Measurements from ENCODE around the gene TNFAIP3.

DNA sequence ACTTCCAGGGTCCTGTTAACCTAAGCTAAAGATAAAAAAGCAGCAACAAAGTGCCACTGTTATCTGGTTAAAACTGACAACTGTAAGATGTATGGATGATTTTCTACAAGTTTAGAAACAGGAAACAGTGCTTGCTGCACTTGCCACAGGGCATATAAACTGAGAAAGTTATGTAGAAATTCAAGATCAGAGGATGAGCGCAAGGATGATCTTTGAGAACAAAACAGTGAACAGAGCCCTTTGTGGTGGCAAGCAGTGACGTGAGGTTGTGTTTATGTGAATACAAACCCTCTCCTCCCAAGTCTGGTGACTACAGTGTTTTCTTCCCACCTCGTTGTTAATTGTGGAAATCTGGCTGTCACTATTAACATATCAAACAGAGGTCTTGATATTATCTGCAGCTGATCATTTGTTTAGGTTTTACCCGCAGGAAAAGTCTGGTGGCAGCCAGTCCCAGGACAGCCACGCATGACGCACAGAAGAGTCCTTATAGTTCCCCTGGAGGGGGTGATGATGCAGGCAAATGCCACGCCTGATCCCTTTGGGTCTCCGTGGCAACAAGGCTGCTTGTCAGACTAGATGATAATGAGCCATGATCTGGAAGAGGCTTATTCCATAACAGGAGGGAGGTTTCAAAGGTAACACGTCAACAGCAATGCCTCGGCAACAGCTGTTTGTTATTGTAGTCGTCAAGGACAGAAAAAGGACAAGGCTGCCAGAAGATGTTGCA is 43.1 kb upstream of the TNFAIP3 start:
- TF ChIP-seq, protein P1, sequence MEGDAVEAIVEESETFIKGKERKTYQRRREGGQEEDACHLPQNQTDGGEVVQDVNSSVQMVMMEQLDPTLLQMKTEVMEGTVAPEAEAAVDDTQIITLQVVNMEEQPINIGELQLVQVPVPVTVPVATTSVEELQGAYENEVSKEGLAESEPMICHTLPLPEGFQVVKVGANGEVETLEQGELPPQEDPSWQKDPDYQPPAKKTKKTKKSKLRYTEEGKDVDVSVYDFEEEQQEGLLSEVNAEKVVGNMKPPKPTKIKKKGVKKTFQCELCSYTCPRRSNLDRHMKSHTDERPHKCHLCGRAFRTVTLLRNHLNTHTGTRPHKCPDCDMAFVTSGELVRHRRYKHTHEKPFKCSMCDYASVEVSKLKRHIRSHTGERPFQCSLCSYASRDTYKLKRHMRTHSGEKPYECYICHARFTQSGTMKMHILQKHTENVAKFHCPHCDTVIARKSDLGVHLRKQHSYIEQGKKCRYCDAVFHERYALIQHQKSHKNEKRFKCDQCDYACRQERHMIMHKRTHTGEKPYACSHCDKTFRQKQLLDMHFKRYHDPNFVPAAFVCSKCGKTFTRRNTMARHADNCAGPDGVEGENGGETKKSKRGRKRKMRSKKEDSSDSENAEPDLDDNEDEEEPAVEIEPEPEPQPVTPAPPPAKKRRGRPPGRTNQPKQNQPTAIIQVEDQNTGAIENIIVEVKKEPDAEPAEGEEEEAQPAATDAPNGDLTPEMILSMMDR (IDR thresholded peaks at IDR 0.05), result no peak
- TF ChIP-seq POLR2A (IDR thresholded peaks at IDR 0.05), result no peak

Measured in thyroid gland (tissue), 4 donors.